Uterine smooth muscle cell (primary cell): ENCODE results near the gene CCDC81. TPM values are rescaled to one million over a fixed set of nuclear protein-coding genes. Genes with fewer than 3 reads are reported as not detected.

Experiments used
- total RNA-seq: library from RNA; depleted of rRNA; stranded (reverse); fragments of >200 nt; gene quantifications from 2 replicates; pipeline ENCODE4 v1.2.3, GENCODE V29; 2014

CCDC81 gene
- total RNA-seq, result 2.7 and 3.4 TPM in 2 replicates

DNA sequence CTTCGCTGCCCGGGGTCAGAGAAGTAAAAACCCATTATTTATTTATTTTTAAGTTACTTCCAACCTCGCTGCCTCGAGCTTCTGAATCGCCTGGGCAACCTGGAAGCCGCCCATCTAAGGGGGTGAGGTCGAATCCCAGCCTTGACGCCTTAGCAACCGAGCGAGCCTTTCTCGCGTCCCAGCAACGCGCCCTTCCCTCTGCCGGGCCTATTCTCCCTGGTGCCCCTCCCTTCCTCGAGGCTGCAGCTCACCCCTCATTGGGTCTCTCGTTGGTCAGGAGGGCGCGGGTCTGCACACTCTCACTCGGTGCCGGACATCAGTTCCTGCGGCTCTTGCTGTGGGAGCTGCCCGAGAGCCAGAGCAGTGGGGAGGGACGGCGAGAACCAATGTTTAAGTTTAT is at the start of gene CCDC81:
Gene CCDC81, plus strand, starts transcription at position 302 of the 400 bp plus-strand sequence. CDS start 277 bp downstream, outside the sequence.

Other genes with a start within 250 kb of the CCDC81 start
- gene EED, start 130.1 kb upstream of the CCDC81 start, total RNA-seq, result 19.5 and 26.5 TPM in 2 replicates
- gene HIKESHI, start 72.6 kb upstream of the CCDC81 start, total RNA-seq, result 66.8 and 76.5 TPM in 2 replicates